GM12864 (cell line): ENCODE results near the gene NLRP6.

ENCODE experiments used
- DNase-seq: peaks from one replicate; pipeline ENCODE4 v3.0.0-alpha.2; 2011; ENCODE audit warnings: low read depth
- H3K4me3 ChIP-seq: 2 replicates; pipeline ENCODE4 v1.5.1; 2011; ENCODE audit warnings: mild to moderate bottlenecking, low read depth, low read length, control low read depth
- TF ChIP-seq, protein P1 (sequence below): IDR thresholded peaks from 2 replicates; pipeline ENCODE4 v1.5.1; 2011; ENCODE audit warnings: low read depth, mild to moderate bottlenecking, moderate library complexity, low read length, control low read depth, inconsistent platforms; ENCODE audit errors: missing control alignments

NLRP6 gene

GRCh38 chr11:292211-293121 lies 14.3 kb downstream of the NLRP6 start:
- TF ChIP-seq, protein P1, sequence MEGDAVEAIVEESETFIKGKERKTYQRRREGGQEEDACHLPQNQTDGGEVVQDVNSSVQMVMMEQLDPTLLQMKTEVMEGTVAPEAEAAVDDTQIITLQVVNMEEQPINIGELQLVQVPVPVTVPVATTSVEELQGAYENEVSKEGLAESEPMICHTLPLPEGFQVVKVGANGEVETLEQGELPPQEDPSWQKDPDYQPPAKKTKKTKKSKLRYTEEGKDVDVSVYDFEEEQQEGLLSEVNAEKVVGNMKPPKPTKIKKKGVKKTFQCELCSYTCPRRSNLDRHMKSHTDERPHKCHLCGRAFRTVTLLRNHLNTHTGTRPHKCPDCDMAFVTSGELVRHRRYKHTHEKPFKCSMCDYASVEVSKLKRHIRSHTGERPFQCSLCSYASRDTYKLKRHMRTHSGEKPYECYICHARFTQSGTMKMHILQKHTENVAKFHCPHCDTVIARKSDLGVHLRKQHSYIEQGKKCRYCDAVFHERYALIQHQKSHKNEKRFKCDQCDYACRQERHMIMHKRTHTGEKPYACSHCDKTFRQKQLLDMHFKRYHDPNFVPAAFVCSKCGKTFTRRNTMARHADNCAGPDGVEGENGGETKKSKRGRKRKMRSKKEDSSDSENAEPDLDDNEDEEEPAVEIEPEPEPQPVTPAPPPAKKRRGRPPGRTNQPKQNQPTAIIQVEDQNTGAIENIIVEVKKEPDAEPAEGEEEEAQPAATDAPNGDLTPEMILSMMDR: no peak
- H3K4me3 ChIP-seq: no peak overlapping the region
- no peak for DNase-seq

DNA sequence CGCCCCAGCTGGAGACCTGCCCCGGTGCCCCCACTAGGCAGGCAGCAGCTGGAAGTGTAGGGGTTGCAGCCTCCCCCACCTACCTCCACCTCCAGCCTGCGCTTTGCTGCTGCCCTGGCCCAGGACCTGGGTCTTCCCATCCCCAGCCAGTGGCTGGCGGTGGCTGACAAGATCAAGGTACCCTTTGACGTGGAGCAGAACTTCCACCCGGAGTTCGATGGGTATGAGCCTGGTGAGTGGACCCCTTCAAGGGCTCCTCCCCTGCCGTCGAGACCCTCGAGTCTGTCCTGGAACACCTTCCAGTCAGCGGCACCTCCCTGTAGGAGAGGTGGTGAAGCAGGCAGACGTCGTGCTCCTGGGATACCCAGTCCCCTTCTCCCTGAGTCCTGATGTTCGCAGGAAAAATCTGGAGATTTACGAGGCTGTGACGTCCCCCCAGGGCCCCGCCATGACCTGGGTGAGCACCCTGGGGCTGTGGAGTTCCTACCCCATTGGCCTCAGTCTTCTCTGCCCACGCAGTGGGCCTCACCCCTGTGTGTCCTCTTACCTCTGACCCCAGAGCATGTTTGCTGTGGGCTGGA lies 15.2 kb downstream of the NLRP6 start:
- DNase-seq: no peak
- no peak overlapping the region for H3K4me3 ChIP-seq
- TF ChIP-seq, protein P1: no peak

DNA sequence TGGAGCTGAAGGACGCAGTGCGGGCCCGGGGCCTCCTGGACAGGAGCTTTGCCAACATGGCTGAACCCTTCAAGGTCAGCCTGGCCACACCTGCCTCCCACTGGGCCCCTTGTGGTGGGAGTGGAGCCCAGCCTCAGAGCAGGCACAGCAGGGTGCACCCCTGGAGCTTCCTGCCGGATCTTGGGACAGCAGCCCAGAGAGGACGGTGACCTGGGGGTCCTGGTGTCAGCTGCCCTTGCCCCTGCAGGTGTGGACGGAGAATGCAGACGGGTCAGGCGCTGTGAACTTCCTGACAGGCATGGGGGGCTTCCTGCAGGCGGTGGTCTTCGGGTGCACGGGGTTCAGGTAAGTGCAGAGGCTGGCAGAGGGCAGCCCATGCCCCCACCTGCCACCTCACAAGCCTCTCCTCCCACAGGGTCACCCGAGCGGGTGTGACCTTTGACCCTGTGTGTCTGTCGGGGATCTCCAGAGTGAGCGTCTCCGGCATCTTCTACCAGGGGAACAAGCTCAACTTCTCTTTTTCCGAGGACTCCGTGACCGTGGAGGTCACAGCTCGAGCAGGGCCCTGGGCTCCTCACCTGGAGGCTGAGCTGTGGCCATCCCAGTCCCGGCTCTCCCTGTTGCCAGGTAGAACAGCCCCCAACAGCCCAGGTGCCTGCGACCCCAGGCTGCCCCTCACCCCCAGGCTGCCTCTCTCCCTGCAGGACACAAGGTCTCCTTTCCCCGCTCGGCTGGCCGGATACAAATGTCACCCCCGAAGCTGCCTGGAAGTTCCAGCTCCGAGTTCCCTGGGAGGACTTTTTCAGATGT lies 15.8 kb downstream of the NLRP6 start:
- TF ChIP-seq, protein P1: no peak

GRCh38 chr11:294780-295179 lies 16.6 kb downstream of the NLRP6 start:
- TF ChIP-seq, protein P1: no peak
- no peak overlapping the region for H3K4me3 ChIP-seq
- DNase-seq: no peak

More for the DNA sequence above, 15.8 kb downstream of the NLRP6 start:
- H3K4me3 ChIP-seq: no peak overlapping the region
- DNase-seq: no peak

GRCh38 chr11:295351-296170 lies 17.4 kb downstream of the NLRP6 start:
- TF ChIP-seq, protein P1: no peak
- H3K4me3 ChIP-seq: no peak overlapping the region
- no peak for DNase-seq

DNA sequence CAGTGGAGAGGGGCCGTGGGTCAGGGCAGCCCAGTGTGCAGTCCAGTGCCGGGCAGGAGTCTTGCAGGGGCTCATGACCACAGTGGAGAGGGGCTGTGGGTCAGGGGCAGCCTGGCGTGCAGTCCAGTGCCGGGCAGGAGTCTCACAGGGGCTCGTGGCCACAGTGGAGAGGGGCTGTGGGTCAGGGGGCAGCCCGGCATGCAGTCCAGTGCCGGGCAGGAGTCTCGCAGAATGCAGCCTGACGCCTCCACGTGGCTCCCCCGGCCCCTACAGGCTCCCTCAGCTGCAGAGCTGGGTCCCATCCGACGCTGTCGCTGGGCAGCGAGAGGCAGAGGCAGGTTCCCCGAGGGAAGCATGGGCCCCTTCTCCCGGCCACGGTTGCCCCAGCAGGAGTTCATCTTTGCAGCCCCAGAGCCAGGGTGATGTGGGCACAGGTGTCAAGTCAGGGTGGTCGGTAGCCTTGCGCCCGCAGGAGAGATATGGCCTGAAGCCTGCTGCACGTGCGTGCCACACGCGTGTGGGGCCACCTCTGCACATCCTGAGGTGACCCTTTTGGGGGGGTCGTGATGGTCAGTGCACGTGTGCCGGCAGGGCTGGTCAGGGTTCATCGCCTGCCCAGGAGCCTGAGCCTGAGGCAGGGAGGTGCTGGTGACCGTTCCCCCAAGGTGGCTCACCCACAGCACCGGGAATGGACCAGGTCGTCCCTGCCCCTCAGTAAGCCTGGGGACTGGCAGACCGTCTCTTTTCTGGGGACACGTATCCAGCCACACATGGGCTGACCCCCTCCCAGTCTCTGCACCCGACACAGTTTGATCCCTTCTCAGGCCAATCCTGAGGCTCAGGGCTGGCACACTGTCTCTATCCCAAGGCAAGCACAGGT lies 18.2 kb downstream of the NLRP6 start:
- DNase-seq: no peak
- no peak overlapping the region for H3K4me3 ChIP-seq
- TF ChIP-seq, protein P1: no peak
